Stimulated activated CD8-positive, alpha-beta memory T cell treated with anti-CD3 and anti-CD28 coated beads, Interleukin-12 subunit alpha, Interleukin-12 subunit beta, amount 100 ng/mL, for 4 hours (primary cell): ENCODE measurements around the gene TSGA10IP.
A peak's percentile ranks its signal among the peaks of the same experiment; 100 is the strongest.

Experiments
- DNase-seq: peaks from one replicate; pipeline ENCODE4 v3.0.0-alpha.2; 2020; ENCODE audit warnings: low read depth

The TSGA10IP gene

GRCh38 chr11:65945430-65945911 lies at the start of gene TSGA10IP:
Gene TSGA10IP (plus strand): TSS chr11:65945480. CDS start chr11:65945676, 196 bp downstream.
- DNase-seq = no peak

GRCh38 chr11:65895482-65895981 lies 49.7 kb upstream of the TSGA10IP start:
- no peak for DNase-seq

GRCh38 chr11:65896034-65896999 lies 49.0 kb upstream of the TSGA10IP start:
- no peak for DNase-seq

GRCh38 chr11:65897020-65897471 lies 48.2 kb upstream of the TSGA10IP start:
- DNase-seq = no peak

- no peak for DNase-seq
These were observed 46.5 kb upstream of the TSGA10IP start for GRCh38 chr11:65898656-65899355.

- DNase-seq = peak; percentile 67
These were observed 45.7 kb upstream of the TSGA10IP start for GRCh38 chr11:65899356-65900124.

GRCh38 chr11:65900125-65900898 lies 45.0 kb upstream of the TSGA10IP start, which contains the start of gene FOSL1:
Gene FOSL1 (minus strand): TSS chr11:65900388. CDS start chr11:65900339, 49 bp downstream.
- peak; percentile 91 for DNase-seq

GRCh38 chr11:65900899-65901180 lies 44.4 kb upstream of the TSGA10IP start:
- DNase-seq = no peak

GRCh38 chr11:65903068-65903481 lies 42.2 kb upstream of the TSGA10IP start:
- no peak for DNase-seq

GRCh38 chr11:65903715-65904114 lies 41.6 kb upstream of the TSGA10IP start:
- no peak for DNase-seq

- no peak for DNase-seq
These were observed 38.7 kb upstream of the TSGA10IP start for GRCh38 chr11:65906602-65907001.

GRCh38 chr11:65907878-65908277 lies 37.4 kb upstream of the TSGA10IP start:
- no peak for DNase-seq

GRCh38 chr11:65911682-65912568 lies 33.4 kb upstream of the TSGA10IP start:
- no peak for DNase-seq

GRCh38 chr11:65912845-65913244 lies 32.4 kb upstream of the TSGA10IP start:
- DNase-seq = no peak

- DNase-seq = no peak
These were observed 30.0 kb upstream of the TSGA10IP start for GRCh38 chr11:65915101-65915820.

- DNase-seq = no peak
These were observed 29.4 kb upstream of the TSGA10IP start for GRCh38 chr11:65915821-65916251.

- no peak for DNase-seq
These were observed 28.9 kb upstream of the TSGA10IP start for GRCh38 chr11:65916391-65916790.

- DNase-seq = no peak
These were observed 28.2 kb upstream of the TSGA10IP start for GRCh38 chr11:65917077-65917433.

GRCh38 chr11:65917434-65918210 lies 27.7 kb upstream of the TSGA10IP start:
- no peak for DNase-seq
